Right forelimb (tissue), 1 donor: ENCODE data around the gene CRNKL1.
"Not testable (repeated sequence)": the region's sequence is repeated elsewhere in the genome, so short reads cannot be mapped to it uniquely, and the experiment has no call there.

Experiments
- DNase-seq: peaks from one replicate; pipeline ENCODE4 v3.0.0-alpha.2; 2018

CRNKL1 gene

GRCh38 chr20:20003955-20004322 lies 48.3 kb downstream of the CRNKL1 start:
- DNase-seq = not testable (repeated sequence)

DNA sequence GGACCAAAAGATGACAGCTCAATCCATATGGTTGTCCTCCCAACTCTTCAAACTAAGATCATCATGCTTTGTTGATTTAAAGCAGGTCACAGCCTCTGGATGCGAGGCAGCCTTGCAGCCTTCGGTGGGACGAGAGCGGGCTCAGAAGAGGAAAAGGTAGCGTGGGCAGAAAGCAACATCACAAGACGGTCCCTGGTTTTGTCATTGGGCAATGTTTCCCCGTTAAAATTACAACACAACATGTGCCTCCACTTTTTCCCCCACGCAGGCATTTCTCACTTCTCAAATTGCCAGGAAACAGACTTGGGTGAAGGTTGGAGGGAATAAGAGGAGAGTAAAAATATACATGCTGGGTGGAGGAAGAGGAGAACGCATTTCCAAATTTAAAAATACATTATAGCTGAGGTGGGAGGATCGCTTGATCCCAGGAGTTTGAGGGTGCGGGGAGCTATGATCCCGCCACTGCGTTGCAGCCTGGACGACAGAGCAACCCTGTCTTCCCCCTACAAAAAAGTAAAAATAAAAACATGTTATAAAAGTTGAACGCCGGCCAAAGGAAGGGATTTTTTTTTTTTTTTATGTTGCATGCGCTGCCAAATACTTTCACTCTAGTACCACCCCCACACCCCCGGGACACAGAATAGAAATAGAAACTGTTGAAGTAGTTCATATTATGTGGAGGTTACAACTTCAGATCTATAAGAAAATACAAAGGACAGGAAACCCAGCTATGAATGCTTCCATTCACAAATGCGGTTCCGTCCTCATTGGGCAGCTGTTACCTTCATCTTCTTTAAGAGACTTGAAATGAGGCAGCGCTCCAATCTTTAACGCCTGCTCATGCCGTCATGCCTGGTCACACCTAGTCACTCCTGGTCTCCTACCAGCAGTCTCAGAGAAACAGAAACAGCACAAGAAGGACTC lies 49.0 kb downstream of the CRNKL1 start:
- peak; percentile 58 for DNase-seq

GRCh38 chr20:20002101-20002998 lies 49.9 kb downstream of the CRNKL1 start:
- DNase-seq = no peak

- no peak for DNase-seq
Measured at GRCh38 chr20:20000211-20000968, 51.9 kb downstream of the CRNKL1 start.

DNA sequence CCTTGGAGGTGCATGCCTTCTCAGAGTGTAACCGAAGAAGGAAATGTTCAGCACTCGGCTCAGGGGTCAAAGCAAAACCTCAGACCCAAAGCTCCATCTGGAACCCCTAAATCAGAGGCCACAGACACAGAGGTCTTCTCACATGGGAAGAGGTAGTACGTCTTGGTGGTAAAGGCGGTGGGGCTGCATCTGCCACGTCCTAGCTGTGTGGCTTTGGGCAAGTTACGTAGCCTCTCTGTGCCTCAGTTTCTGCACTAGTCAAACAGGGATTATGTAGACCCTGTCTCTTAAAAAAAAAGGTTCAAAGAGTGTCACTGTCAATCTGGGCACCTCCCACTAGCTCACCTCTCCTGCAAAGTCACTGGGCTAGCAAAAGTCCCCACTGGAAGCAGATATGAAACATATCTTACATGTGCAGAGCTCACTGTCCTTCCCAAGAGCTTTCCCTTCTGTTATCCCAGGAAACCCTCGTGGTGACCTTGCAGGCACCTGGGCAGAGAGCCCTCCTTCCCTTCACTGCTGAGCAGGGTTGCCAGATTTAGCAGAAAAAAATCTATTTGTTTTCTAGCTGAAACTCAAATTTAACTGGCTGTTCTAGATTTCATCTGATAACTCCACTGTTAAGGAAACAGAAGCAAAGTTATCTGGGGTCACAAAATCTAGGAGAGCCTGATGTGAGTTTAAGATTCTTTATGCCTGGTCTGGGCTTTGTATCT lies 53.1 kb downstream of the CRNKL1 start:
- no peak for DNase-seq

- peak; percentile 61 for DNase-seq
Measured at GRCh38 chr20:19996917-19997316, 55.3 kb downstream of the CRNKL1 start.

GRCh38 chr20:19996222-19996621 lies 56.0 kb downstream of the CRNKL1 start:
- no peak for DNase-seq

DNA sequence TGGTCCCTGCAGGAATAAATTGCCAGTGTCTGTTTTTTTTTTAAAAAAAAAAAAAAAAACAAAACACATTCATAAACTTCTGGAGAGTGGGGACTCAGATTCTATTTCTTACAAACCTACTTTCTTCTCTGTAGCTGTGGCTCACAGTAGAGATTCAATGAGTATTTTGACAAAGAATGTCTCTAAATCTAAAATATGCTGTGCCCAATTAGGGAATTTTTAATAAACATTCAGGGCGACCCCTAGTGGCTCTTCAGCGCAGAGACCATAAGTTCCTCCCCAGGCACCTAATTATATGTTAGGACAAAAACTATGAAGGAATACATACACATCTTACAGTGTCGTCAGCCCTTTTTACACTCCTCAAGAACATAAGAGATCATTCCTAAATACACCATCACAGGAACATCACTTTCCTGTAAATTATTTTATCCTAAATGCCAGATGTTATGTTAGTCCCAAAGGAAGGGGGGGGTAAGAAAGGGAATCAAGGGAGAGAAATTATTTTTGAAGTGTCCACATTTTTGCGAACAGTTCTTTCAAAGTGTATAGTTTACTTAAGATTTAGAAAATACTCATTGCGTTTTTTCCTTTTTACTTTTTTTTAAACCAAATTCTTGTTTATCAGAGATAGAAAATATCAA lies 56.9 kb downstream of the CRNKL1 start:
- no peak for DNase-seq

- DNase-seq = peak; percentile 64
Measured at GRCh38 chr20:19993958-19994669, 58.2 kb downstream of the CRNKL1 start.

DNA sequence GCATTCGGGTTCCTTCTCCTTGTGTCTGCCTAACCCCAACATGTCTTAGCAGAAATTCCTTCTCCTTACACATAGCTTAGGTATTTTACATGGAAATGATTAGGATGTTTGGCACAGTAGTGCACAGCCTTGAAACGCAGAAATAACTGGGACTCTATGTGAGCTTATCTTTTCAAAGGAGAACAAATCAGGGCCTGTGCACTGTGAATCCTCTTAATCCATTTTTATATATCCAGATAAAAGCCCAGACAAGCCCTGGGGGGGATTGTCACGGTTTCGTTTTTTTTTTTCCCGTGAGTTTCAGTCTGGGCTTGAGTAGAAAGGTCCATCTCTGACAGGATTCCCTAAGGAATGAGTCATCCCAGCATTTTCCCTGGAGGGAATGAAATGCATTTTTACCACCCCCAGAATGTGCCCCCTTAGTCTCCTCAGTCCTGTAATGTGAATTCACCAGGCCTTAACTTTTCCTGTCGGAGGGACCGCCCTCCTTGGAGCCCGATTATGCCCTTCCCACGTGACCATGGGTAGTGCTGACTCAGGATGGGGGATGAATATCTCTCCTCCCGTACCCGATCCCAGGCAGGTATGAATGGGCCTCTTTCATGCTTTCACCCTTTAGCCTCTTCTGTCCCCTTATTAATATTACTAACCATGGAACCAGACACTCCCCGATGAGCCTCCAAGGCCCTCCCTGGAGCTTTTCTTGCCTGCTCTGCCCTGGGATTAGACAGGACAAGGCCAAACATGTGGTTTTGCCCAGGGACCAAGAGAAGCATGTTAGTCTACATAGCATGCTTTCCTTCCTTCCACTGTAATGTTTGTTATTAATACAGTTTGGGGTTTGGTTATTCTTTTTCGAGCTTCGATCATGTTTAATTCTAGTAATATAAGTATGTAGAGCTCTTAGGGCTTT lies 59.0 kb downstream of the CRNKL1 start:
- no peak for DNase-seq

DNA sequence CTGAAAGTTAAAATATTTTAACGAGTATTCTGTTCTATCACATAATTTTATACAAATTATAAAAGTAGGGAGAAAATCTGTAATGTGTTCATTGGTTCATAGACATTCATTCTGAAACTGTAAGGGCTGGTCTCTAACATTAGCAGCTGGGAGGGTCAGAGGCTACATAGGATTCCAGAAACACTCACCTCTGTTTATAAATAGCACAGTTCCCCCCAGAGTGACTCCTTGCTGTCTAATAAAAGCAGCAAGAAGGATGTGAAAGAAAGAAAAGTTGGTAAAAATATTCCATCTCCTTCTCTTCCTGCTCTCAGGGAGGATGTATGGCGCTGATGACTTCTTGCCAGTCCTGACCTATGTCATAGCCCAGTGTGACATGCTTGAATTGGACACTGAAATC lies 60.4 kb downstream of the CRNKL1 start:
- DNase-seq = no peak

GRCh38 chr20:19991308-19991707 lies 61.0 kb downstream of the CRNKL1 start:
- no peak for DNase-seq

GRCh38 chr20:19990850-19991249 lies 61.4 kb downstream of the CRNKL1 start:
- DNase-seq = no peak

GRCh38 chr20:19987046-19987445 lies 65.2 kb downstream of the CRNKL1 start:
- no peak for DNase-seq

- no peak for DNase-seq
Measured at GRCh38 chr20:19986419-19986818, 65.8 kb downstream of the CRNKL1 start.
